Measurements from ENCODE around the gene DCAF6. TPM values are rescaled to one million over a fixed set of nuclear protein-coding genes. Genes with fewer than 3 reads are reported as not detected.
"Not testable (repeated sequence)": the region's sequence is repeated elsewhere in the genome, so short reads cannot be mapped to it uniquely, and the experiment has no call there.

DCAF6 gene
- polyA plus RNA-seq, 2 donors, result 17.7 to 18.0 TPM

GRCh38 chr1:168056152-168056551 is 119.7 kb downstream of the DCAF6 start:
- not testable (repeated sequence) for H3K9me3 ChIP-seq (ENCODE audit: control insufficient read depth in 2 of 2, insufficient read depth in 1 of 2, low read depth in 1 of 2, low read length in 1 of 2); H3K36me3 ChIP-seq (ENCODE audit: control insufficient read depth in 2 of 2, insufficient read depth in 2 of 2, low read length in 1 of 2); H3K4me3 ChIP-seq (ENCODE audit: low read depth in 1 of 2, low read length in 2 of 2); H3K27me3 ChIP-seq (ENCODE audit: control insufficient read depth in 1 of 2, insufficient read depth in 2 of 2, low read length in 2 of 2); H3K27ac ChIP-seq (ENCODE audit: low read depth in 2 of 2, low read length in 1 of 2); H3K4me1 ChIP-seq (ENCODE audit: control insufficient read depth in 2 of 2, insufficient read depth in 2 of 2, low read length in 1 of 2)
- 85% methylated on average over 27 to 30 of the region's 35 CpGs for WGBS, 2 donors

GRCh38 chr1:168057355-168057754 is 120.9 kb downstream of the DCAF6 start:
- H3K9me3 ChIP-seq (ENCODE audit: control insufficient read depth in 2 of 2, insufficient read depth in 1 of 2, low read depth in 1 of 2, low read length in 1 of 2), result no peaks in the 10 kb centered on the region
- no peak overlapping the region for H3K27ac ChIP-seq (ENCODE audit: low read depth in 2 of 2, low read length in 1 of 2)
- H3K36me3 ChIP-seq (ENCODE audit: control insufficient read depth in 2 of 2, insufficient read depth in 2 of 2, low read length in 1 of 2), result peaks cover 0 to 2% of the 10 kb centered on the region in 2 donors
- H3K4me1 ChIP-seq (ENCODE audit: control insufficient read depth in 2 of 2, insufficient read depth in 2 of 2, low read length in 1 of 2), result no peaks in the 10 kb centered on the region
- no peak overlapping the region for H3K4me3 ChIP-seq (ENCODE audit: low read depth in 1 of 2, low read length in 2 of 2)
- no peaks in the 10 kb centered on the region for H3K27me3 ChIP-seq (ENCODE audit: control insufficient read depth in 1 of 2, insufficient read depth in 2 of 2, low read length in 2 of 2)
- 94 to 97% methylated on average over 1 of the region's 1 CpG for WGBS, 2 donors

GRCh38 chr1:168057921-168058320 is 121.4 kb downstream of the DCAF6 start:
- H3K27me3 ChIP-seq (ENCODE audit: control insufficient read depth in 1 of 2, insufficient read depth in 2 of 2, low read length in 2 of 2), result no peaks in the 10 kb centered on the region
- peaks cover 0 to 2% of the 10 kb centered on the region in 2 donors for H3K36me3 ChIP-seq (ENCODE audit: control insufficient read depth in 2 of 2, insufficient read depth in 2 of 2, low read length in 1 of 2)
- no peaks in the 10 kb centered on the region for H3K4me1 ChIP-seq (ENCODE audit: control insufficient read depth in 2 of 2, insufficient read depth in 2 of 2, low read length in 1 of 2)
- H3K9me3 ChIP-seq (ENCODE audit: control insufficient read depth in 2 of 2, insufficient read depth in 1 of 2, low read depth in 1 of 2, low read length in 1 of 2), result no peaks in the 10 kb centered on the region
- H3K27ac ChIP-seq (ENCODE audit: low read depth in 2 of 2, low read length in 1 of 2), result no peak overlapping the region
- no peak overlapping the region for H3K4me3 ChIP-seq (ENCODE audit: low read depth in 1 of 2, low read length in 2 of 2)
- WGBS, 2 donors, result 98 to 99% methylated on average over 2 of the region's 2 CpGs

GRCh38 chr1:168064216-168064615 is 127.7 kb downstream of the DCAF6 start:
- H3K4me1 ChIP-seq (ENCODE audit: control insufficient read depth in 2 of 2, insufficient read depth in 2 of 2, low read length in 1 of 2), result no peaks in the 10 kb centered on the region
- no peaks in the 10 kb centered on the region for H3K27me3 ChIP-seq (ENCODE audit: control insufficient read depth in 1 of 2, insufficient read depth in 2 of 2, low read length in 2 of 2)
- H3K36me3 ChIP-seq (ENCODE audit: control insufficient read depth in 2 of 2, insufficient read depth in 2 of 2, low read length in 1 of 2), result peaks cover 3 to 4% of the 10 kb centered on the region in 2 donors
- WGBS, 2 donors, result 98 to 100% methylated on average over 1 of the region's 1 CpG
- H3K4me3 ChIP-seq (ENCODE audit: low read depth in 1 of 2, low read length in 2 of 2), result no peak overlapping the region
- no peak overlapping the region for H3K27ac ChIP-seq (ENCODE audit: low read depth in 2 of 2, low read length in 1 of 2)
- H3K9me3 ChIP-seq (ENCODE audit: control insufficient read depth in 2 of 2, insufficient read depth in 1 of 2, low read depth in 1 of 2, low read length in 1 of 2), result no peaks in the 10 kb centered on the region

GRCh38 chr1:168065506-168065905 is 129.0 kb downstream of the DCAF6 start:
- Histone ChIP-seq H3K27ac (ENCODE audit: low read depth in 2 of 2, low read length in 1 of 2) (no peak overlapping the region), H3K4me3 (ENCODE audit: low read depth in 1 of 2, low read length in 2 of 2) (no peak overlapping the region), H3K27me3 (ENCODE audit: control insufficient read depth in 1 of 2, insufficient read depth in 2 of 2, low read length in 2 of 2) (no peaks in the 10 kb centered on the region), H3K4me1 (ENCODE audit: control insufficient read depth in 2 of 2, insufficient read depth in 2 of 2, low read length in 1 of 2) (no peaks in the 10 kb centered on the region), H3K36me3 (ENCODE audit: control insufficient read depth in 2 of 2, insufficient read depth in 2 of 2, low read length in 1 of 2) (peaks cover 3 to 4% of the 10 kb centered on the region in 2 donors), H3K9me3 (ENCODE audit: control insufficient read depth in 2 of 2, insufficient read depth in 1 of 2, low read depth in 1 of 2, low read length in 1 of 2) (no peaks in the 10 kb centered on the region)
- WGBS, 2 donors, result 78 to 85% methylated on average over 3 of the region's 3 CpGs

- H3K4me3 ChIP-seq (ENCODE audit: low read depth in 1 of 2, low read length in 2 of 2), result no peak overlapping the region
- no peaks in the 10 kb centered on the region for H3K4me1 ChIP-seq (ENCODE audit: control insufficient read depth in 2 of 2, insufficient read depth in 2 of 2, low read length in 1 of 2)
These were observed 132.9 kb downstream of the DCAF6 start for GRCh38 chr1:168069384-168069783.

GRCh38 chr1:168079761-168080160 is 143.3 kb downstream of the DCAF6 start:
- no peaks in the 10 kb centered on the region for H3K9me3 ChIP-seq (ENCODE audit: control insufficient read depth in 2 of 2, insufficient read depth in 1 of 2, low read depth in 1 of 2, low read length in 1 of 2)
- no peak overlapping the region for H3K4me3 ChIP-seq (ENCODE audit: low read depth in 1 of 2, low read length in 2 of 2)
- no peaks in the 10 kb centered on the region for H3K27me3 ChIP-seq (ENCODE audit: control insufficient read depth in 1 of 2, insufficient read depth in 2 of 2, low read length in 2 of 2)
- H3K36me3 ChIP-seq (ENCODE audit: control insufficient read depth in 2 of 2, insufficient read depth in 2 of 2, low read length in 1 of 2), result peaks cover 0 to 8% of the 10 kb centered on the region in 2 donors
- no peaks in the 10 kb centered on the region for H3K4me1 ChIP-seq (ENCODE audit: control insufficient read depth in 2 of 2, insufficient read depth in 2 of 2, low read length in 1 of 2)
- H3K27ac ChIP-seq (ENCODE audit: low read depth in 2 of 2, low read length in 1 of 2), result no peak overlapping the region

More at GRCh38 chr1:168069384-168069783, 132.9 kb downstream of the DCAF6 start:
- no peak overlapping the region for H3K27ac ChIP-seq (ENCODE audit: low read depth in 2 of 2, low read length in 1 of 2)
- no peaks in the 10 kb centered on the region for H3K9me3 ChIP-seq (ENCODE audit: control insufficient read depth in 2 of 2, insufficient read depth in 1 of 2, low read depth in 1 of 2, low read length in 1 of 2)
- peaks cover 3 to 4% of the 10 kb centered on the region in 2 donors for H3K36me3 ChIP-seq (ENCODE audit: control insufficient read depth in 2 of 2, insufficient read depth in 2 of 2, low read length in 1 of 2)
- WGBS, 2 donors, result 83 to 85% methylated on average over 3 of the region's 3 CpGs
- H3K27me3 ChIP-seq (ENCODE audit: control insufficient read depth in 1 of 2, insufficient read depth in 2 of 2, low read length in 2 of 2), result no peaks in the 10 kb centered on the region

GRCh38 chr1:168081373-168082007 is 145.0 kb downstream of the DCAF6 start:
- no peak overlapping the region for H3K4me3 ChIP-seq (ENCODE audit: low read depth in 1 of 2, low read length in 2 of 2)
- peak overlapping the region in 1 of 2 donors; percentile 47 for H3K27ac ChIP-seq (ENCODE audit: low read depth in 2 of 2, low read length in 1 of 2)
- peaks cover 0 to 8% of the 10 kb centered on the region in 2 donors for H3K36me3 ChIP-seq (ENCODE audit: control insufficient read depth in 2 of 2, insufficient read depth in 2 of 2, low read length in 1 of 2)
- H3K4me1 ChIP-seq (ENCODE audit: control insufficient read depth in 2 of 2, insufficient read depth in 2 of 2, low read length in 1 of 2), result no peaks in the 10 kb centered on the region
- no peaks in the 10 kb centered on the region for H3K27me3 ChIP-seq (ENCODE audit: control insufficient read depth in 1 of 2, insufficient read depth in 2 of 2, low read length in 2 of 2)
- 67 to 73% methylated on average over 4 of the region's 4 CpGs for WGBS, 2 donors
- H3K9me3 ChIP-seq (ENCODE audit: control insufficient read depth in 2 of 2, insufficient read depth in 1 of 2, low read depth in 1 of 2, low read length in 1 of 2), result no peaks in the 10 kb centered on the region

- Histone ChIP-seq H3K36me3 (ENCODE audit: control insufficient read depth in 2 of 2, insufficient read depth in 2 of 2, low read length in 1 of 2) (peaks cover 0 to 2% of the 10 kb centered on the region in 2 donors), H3K27ac (ENCODE audit: low read depth in 2 of 2, low read length in 1 of 2) (peak overlapping the region in 1 of 2 donors; percentile 40), H3K4me3 (ENCODE audit: low read depth in 1 of 2, low read length in 2 of 2) (no peak overlapping the region), H3K9me3 (ENCODE audit: control insufficient read depth in 2 of 2, insufficient read depth in 1 of 2, low read depth in 1 of 2, low read length in 1 of 2) (no peaks in the 10 kb centered on the region), H3K4me1 (ENCODE audit: control insufficient read depth in 2 of 2, insufficient read depth in 2 of 2, low read length in 1 of 2) (no peaks in the 10 kb centered on the region), H3K27me3 (ENCODE audit: control insufficient read depth in 1 of 2, insufficient read depth in 2 of 2, low read length in 2 of 2) (no peaks in the 10 kb centered on the region)
- WGBS, 2 donors, result 52 to 53% methylated on average over 8 of the region's 8 CpGs
These were observed 145.8 kb downstream of the DCAF6 start for GRCh38 chr1:168082008-168082876.
